Loucy (cell line): ENCODE measurements around the gene RERE.
"Not testable (repeated sequence)": the region's sequence is repeated elsewhere in the genome, so short reads cannot be mapped to it uniquely, and the experiment has no call there.

ENCODE experiments used
- EZH2phosphoT487 ChIP-seq: fragments of 200-600 bp; IDR thresholded peaks from 2 replicates; pipeline ENCODE4 v1.6.1; 2018; ENCODE audit warnings: antibody characterized with exemption, mild to moderate bottlenecking, moderate library complexity, borderline replicate concordance
- TF ChIP-seq, protein P1 (sequence below): fragments of 200-600 bp; sonication (generic); conservative IDR thresholded peaks from 2 replicates; pipeline ENCODE4 v1.5.1; 2014; ENCODE audit warnings: mild to moderate bottlenecking, antibody characterized with exemption, low read length

GRCh38 chr1:8619419-8619818, 198.0 kb downstream of the RERE start:
- TF ChIP-seq, protein P1, sequence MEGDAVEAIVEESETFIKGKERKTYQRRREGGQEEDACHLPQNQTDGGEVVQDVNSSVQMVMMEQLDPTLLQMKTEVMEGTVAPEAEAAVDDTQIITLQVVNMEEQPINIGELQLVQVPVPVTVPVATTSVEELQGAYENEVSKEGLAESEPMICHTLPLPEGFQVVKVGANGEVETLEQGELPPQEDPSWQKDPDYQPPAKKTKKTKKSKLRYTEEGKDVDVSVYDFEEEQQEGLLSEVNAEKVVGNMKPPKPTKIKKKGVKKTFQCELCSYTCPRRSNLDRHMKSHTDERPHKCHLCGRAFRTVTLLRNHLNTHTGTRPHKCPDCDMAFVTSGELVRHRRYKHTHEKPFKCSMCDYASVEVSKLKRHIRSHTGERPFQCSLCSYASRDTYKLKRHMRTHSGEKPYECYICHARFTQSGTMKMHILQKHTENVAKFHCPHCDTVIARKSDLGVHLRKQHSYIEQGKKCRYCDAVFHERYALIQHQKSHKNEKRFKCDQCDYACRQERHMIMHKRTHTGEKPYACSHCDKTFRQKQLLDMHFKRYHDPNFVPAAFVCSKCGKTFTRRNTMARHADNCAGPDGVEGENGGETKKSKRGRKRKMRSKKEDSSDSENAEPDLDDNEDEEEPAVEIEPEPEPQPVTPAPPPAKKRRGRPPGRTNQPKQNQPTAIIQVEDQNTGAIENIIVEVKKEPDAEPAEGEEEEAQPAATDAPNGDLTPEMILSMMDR = not testable (repeated sequence)
- not testable (repeated sequence) for TF ChIP-seq EZH2phosphoT487
